Stimulated activated naive B cell treated with anti-CD40 and anti-IgM and Interleukin-4, amounts not matched to agents 10 μg/mL and 1 μg/mL and 100 μg/mL, for 72 hours (primary cell): ENCODE measurements around the gene RNMT.
"Not testable (repeated sequence)": the region's sequence is repeated elsewhere in the genome, so short reads cannot be mapped to it uniquely, and the experiment has no call there.

ENCODE experiments used
- ATAC-seq, 2 donors: fragments of 150-1000 bp; cut with Tn5 transposase; replicated peaks; 2 replicates each; pipeline ENCODE4 v1.10.0; 2021; ENCODE audit warnings: moderate library complexity in 1 of 2
- DNase-seq: peaks from one replicate; pipeline ENCODE4 v3.0.0; 2021
- H3K27ac Mint-ChIP-seq: one replicate; pipeline ENCODE4 v1.8.0; 2022; ENCODE audit warnings: mild to moderate bottlenecking, mixed read lengths
- H3K27me3 Mint-ChIP-seq, 2 donors: one replicate each; pipeline ENCODE4 v1.8.0; 2022; ENCODE audit warnings: mixed read lengths in 2 of 2
- H3K36me3 Mint-ChIP-seq, 2 donors: one replicate each; pipeline ENCODE4 v1.8.0; 2022; ENCODE audit warnings: mixed read lengths in 2 of 2, mild to moderate bottlenecking in 1 of 2
- H3K4me1 Mint-ChIP-seq, 2 donors: one replicate each; pipeline ENCODE4 v1.8.0; 2022; ENCODE audit warnings: mixed read lengths in 2 of 2, mild to moderate bottlenecking in 1 of 2
- H3K4me3 Mint-ChIP-seq, 2 donors: one replicate each; pipeline ENCODE4 v1.8.0; 2022; ENCODE audit warnings: mild to moderate bottlenecking in 2 of 2, mixed read lengths in 2 of 2, moderate library complexity in 1 of 2
- H3K9me3 Mint-ChIP-seq, 2 donors: one replicate each; pipeline ENCODE4 v1.8.0; 2022; ENCODE audit warnings: mixed read lengths in 2 of 2, mild to moderate bottlenecking in 1 of 2

RNMT gene

DNA sequence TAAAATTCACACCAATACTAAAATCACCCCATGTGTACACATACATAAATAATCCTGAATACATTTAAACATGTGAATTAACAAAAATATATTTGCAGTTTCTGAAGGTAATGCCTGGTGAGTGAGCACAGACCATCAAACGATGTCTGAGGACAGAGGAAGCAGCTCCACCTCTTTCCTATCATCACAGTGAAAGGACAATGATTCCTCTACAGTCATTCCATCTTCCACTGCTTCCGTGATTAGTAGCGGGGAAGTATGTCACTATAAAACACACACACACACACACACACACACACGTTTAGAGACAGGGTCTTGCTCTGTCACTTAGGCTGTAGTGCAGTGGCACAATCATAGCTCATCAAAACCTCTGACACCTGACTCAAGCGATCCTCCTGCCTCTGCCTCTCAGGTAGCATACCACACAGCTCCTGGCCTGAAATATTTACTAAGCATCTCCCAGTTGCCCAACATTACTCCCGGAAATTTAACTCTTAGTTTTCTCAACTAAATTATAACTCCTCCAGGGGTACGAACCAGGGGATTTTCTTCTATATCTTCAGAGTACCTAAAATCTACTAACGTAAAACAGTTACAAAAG lies 12.9 kb upstream of the RNMT start:
- Mint-ChIP-seq H3K36me3 (peaks cover 23 to 29% of the 10 kb centered on the region in 2 donors), H3K27ac (no peak overlapping the region), H3K27me3 (no peaks in the 10 kb centered on the region), H3K9me3 (no peaks in the 10 kb centered on the region), H3K4me3 (no peak overlapping the region), H3K4me1 (peaks cover 19 to 43% of the 10 kb centered on the region in 2 donors)
- DNase-seq, result no peak
- no peak for ATAC-seq

DNA sequence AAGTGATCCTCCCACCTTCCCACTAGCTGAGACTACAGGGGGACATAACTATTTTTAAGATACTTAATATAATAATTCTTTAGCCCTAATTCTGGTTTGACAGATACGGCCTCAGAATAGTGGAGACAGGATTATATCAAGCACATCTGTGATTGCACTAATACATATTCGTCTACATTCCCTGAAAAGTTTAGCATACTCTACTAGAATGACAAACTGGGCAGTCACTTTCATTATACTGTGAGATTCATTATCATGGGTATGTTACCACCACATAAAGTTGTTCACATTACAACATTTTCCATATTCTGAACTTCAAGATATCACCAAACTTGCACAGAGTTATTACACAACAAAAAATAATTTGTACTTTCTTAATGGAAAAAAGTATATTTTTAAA lies 11.1 kb upstream of the RNMT start:
- no peaks in the 10 kb centered on the region for H3K27me3 Mint-ChIP-seq
- ATAC-seq, result no peak
- H3K9me3 Mint-ChIP-seq, result no peaks in the 10 kb centered on the region
- peaks cover 22 to 36% of the 10 kb centered on the region in 2 donors for H3K36me3 Mint-ChIP-seq
- peaks cover 17 to 50% of the 10 kb centered on the region in 2 donors for H3K4me1 Mint-ChIP-seq
- no peak for DNase-seq
- no peak overlapping the region for H3K4me3 Mint-ChIP-seq
- no peak overlapping the region for H3K27ac Mint-ChIP-seq

DNA sequence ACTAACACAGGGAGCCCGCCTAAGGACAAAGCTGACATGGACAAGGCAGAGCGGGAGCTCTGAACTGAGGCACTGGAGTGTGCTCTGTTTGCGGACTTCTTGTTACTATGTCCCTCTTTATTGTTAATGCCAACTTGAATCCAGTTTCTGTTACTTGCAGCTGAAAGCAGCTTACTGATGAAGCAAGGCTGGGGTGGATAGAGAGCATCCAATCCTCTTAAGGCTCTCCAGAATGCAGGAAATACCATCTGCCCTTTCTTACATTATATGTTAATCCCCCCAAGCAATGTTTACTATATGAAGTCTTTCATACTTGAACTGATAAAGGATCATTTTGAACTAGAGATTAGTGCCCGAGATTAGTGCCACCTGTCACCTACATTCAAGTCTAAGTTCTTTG lies 9.6 kb upstream of the RNMT start:
- no peak overlapping the region for H3K4me3 Mint-ChIP-seq
- DNase-seq (no peak), ATAC-seq (no peak)
- peaks cover 12 to 35% of the 10 kb centered on the region in 2 donors for H3K4me1 Mint-ChIP-seq
- no peak overlapping the region for H3K27ac Mint-ChIP-seq
- peaks cover 11 to 23% of the 10 kb centered on the region in 2 donors for H3K36me3 Mint-ChIP-seq
- no peaks in the 10 kb centered on the region for H3K27me3 Mint-ChIP-seq
- no peaks in the 10 kb centered on the region for H3K9me3 Mint-ChIP-seq

DNA sequence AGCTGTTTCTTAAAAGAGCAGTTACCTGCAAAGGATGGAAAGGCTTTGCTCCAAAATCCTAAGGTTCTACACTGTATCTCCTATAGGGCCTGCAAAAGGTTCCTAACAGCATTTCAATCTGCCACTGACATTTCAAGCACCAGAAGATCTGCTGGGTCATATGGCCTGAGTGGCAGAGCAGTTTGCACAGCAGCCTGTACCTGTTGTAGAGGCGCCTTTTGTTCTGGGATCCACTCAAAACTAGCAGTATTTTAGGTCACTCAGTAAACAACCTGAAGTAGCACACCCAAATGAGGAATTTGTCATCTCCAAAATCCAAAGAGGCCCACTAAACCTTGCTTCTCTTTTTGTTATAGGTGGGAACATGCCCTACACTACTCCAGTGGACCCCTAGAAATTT lies 6.3 kb upstream of the RNMT start:
- Mint-ChIP-seq H3K9me3 (no peaks in the 10 kb centered on the region), H3K27me3 (no peaks in the 10 kb centered on the region), H3K4me1 (peaks cover 14 to 36% of the 10 kb centered on the region in 2 donors), H3K4me3 (no peak overlapping the region), H3K27ac (no peak overlapping the region), H3K36me3 (peaks cover 15 to 24% of the 10 kb centered on the region in 2 donors)
- DNase-seq (no peak), ATAC-seq (no peak)

DNA sequence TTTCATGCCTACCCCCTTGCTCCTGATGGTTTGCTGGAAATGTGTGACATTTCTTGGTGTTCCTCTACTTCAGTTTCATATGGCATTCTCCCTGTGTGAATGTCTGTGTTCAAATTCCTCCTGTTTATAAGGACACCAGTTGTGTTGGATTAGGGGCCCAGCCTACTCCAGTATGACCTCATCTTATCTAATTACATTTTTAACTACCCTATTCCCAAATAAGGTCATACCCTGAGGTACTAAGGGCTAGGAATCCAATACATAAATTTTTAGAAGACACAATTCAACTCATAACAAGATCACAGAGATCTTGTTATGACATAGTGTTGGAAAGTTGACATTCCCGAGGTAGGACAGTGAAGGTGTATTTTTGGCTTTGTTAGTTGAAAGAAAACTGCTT lies 5.6 kb upstream of the RNMT start:
- no peaks in the 10 kb centered on the region for H3K9me3 Mint-ChIP-seq
- H3K36me3 Mint-ChIP-seq, result peaks cover 15 to 24% of the 10 kb centered on the region in 2 donors
- DNase-seq, result no peak
- no peak overlapping the region for H3K4me3 Mint-ChIP-seq
- peaks cover 18 to 43% of the 10 kb centered on the region in 2 donors for H3K4me1 Mint-ChIP-seq
- no peak overlapping the region for H3K27ac Mint-ChIP-seq
- no peak for ATAC-seq
- H3K27me3 Mint-ChIP-seq, result no peaks in the 10 kb centered on the region

DNA sequence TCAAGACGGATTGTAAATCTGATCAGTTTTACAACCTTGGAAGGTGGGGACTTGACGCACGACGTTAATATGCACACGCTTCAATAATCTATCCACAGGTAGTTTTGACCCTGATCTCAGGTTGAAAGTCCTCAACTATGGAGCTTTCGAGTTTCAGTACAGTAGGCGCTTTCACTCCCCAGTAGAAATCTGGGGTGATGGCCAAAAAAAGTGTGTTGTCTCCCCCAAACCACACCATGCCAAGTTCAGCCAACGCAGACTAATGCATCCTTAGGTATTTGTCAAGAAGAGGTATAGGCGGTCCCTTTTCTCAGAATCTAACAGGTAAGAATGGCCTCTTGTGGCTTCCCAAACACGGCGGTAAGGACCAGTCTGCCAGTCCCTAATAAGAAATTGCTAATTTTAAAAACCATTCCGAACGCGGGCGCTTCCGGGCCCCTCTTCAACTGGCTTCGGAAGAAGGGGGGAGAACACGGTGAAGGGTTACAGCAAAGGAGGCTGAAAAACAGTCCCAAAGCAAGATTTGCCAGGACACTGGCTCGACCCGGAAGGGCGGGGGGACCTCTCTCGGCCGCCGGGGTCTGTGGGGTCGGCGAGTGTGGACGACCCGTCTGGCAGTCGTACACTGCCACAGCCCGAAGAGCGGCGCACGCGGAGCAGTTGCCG lies 774 bp upstream of the RNMT start:
- H3K9me3 Mint-ChIP-seq, result no peaks in the 10 kb centered on the region
- no peak for ATAC-seq

DNA sequence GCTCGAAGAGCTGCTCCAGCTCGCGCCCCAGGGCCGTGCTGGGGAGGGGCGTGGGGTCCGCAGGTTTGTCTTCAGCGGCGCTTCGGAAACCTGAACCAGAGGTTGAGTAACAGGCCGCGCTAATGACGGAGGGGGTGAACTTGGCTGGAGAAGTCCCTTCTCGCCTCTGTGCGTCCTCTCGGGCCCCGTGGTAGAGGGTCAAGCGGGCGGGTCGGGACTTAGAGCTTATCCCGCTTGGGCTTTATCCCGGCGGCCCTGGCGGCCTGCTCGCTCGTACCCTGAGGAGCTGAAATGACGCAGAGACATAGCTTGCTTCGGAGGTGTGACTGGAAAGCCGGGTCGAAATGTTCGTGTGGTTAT lies 479 bp downstream of the RNMT start:
- Mint-ChIP-seq H3K9me3 (no peaks in the 10 kb centered on the region), H3K27me3 (no peaks in the 10 kb centered on the region), H3K27ac (peak overlapping the region; percentile 98), H3K4me3 (peak overlapping the region; percentile 84 to 97), H3K36me3 (peaks cover 9 to 12% of the 10 kb centered on the region in 2 donors), H3K4me1 (peaks cover 25 to 41% of the 10 kb centered on the region in 2 donors)
- DNase-seq, result no peak
- peak; percentile 27 to 28 for ATAC-seq

More for the DNA sequence above, 774 bp upstream of the RNMT start:
- Mint-ChIP-seq H3K27me3 (no peaks in the 10 kb centered on the region), H3K4me3 (peak overlapping the region; percentile 84 to 97), H3K36me3 (peaks cover 4 to 7% of the 10 kb centered on the region in 2 donors), H3K4me1 (peaks cover 22 to 37% of the 10 kb centered on the region in 2 donors), H3K27ac (peak overlapping the region; percentile 98)
- DNase-seq, result no peak

DNA sequence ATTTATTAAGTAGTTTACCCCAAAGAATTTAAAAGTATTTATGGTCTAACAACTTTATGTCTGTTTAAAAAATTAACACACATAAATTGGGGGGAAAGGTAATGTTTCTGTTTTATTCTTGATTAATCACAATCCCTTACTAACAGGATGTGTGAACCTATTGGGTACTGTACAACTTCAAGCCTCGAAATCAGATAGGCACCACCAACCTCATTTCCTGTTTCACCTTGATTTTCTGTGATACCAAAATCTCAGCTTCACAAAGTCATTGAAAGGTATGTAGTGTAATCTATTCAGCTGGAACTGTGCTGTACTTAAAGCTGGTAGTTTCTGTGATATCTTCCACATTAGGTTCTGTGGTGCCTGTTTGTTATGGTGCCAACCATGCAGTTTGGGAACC lies 4.0 kb downstream of the RNMT start:
- ATAC-seq, result no peak
- H3K36me3 Mint-ChIP-seq, result peaks cover 13 to 18% of the 10 kb centered on the region in 2 donors

DNA sequence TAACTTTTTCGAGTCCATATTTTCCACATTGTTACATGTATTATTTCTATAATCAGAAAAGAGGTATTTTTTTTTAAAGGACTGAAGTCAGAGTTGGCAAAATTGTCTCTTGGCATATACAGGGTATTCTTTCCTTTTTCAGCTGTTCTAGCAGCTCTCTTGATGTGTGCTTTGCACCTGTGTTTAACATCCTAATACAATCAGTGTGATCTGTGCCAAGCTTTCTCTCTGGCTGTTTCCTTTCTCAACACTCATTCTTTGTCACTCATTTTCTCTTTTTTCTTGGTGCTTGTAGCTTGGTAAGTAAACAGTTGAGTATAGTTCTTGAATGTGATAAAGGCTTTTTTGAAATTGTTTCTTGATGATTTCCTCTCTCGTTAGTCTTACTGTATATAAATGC lies 9.2 kb downstream of the RNMT start:
- ATAC-seq, result no peak
- Mint-ChIP-seq H3K36me3 (peaks cover 33 to 41% of the 10 kb centered on the region in 2 donors), H3K27me3 (no peaks in the 10 kb centered on the region), H3K4me1 (peaks cover 3 to 5% of the 10 kb centered on the region in 2 donors), H3K27ac (no peak overlapping the region), H3K4me3 (no peak overlapping the region), H3K9me3 (peaks cover 0 to 2% of the 10 kb centered on the region in 2 donors)
- no peak for DNase-seq

More for the DNA sequence above, 4.0 kb downstream of the RNMT start:
- no peak overlapping the region for H3K27ac Mint-ChIP-seq
- no peaks in the 10 kb centered on the region for H3K27me3 Mint-ChIP-seq
- peaks cover 16 to 25% of the 10 kb centered on the region in 2 donors for H3K4me1 Mint-ChIP-seq
- no peak overlapping the region for H3K4me3 Mint-ChIP-seq
- H3K9me3 Mint-ChIP-seq, result peaks cover 0 to 2% of the 10 kb centered on the region in 2 donors
- DNase-seq, result no peak

DNA sequence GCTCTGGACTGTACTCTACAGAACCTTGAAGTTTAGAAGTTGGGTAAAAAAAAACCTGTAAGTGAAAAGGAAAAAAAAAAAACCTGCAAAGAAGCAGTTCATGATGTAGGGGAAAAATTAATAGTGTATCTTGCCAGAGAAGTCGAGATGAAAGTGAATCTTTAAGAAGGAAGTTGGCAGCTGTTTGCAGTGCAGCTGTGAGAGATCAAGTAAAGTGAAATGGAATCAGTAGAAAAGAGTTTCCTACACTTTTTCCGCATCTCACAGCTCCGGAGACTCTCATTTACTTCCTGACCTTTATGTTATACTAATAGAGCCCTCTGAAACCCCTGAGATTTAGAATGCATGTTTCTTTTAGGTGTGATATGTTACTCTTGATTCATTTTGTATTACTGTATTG lies 19.2 kb downstream of the RNMT start:
- no peak overlapping the region for H3K4me3 Mint-ChIP-seq
- no peak for DNase-seq
- peaks cover 0 to 7% of the 10 kb centered on the region in 2 donors for H3K4me1 Mint-ChIP-seq
- no peak for ATAC-seq
- H3K36me3 Mint-ChIP-seq, result peaks cover 40 to 63% of the 10 kb centered on the region in 2 donors
- peak overlapping the region; percentile 21 for H3K27ac Mint-ChIP-seq
- no peaks in the 10 kb centered on the region for H3K27me3 Mint-ChIP-seq
- no peaks in the 10 kb centered on the region for H3K9me3 Mint-ChIP-seq

DNA sequence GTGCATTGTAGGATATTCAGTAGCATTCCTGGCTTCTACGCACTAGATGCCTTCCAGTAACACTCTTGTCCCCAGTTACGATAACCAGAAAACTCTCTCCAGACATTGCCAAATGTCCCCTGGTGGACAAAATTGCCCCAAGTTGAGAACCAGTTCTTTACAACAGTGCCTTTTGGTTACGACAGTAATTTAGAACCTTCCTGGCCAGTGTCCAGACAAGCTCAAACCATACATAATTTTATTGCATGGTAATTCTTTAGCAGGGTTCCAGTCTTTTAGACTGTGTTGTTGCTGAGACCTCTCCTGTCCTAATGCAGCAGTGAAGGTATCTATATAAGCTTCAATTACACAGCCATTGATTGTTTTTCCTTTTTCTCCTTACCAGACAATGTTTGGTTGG lies 20.2 kb downstream of the RNMT start:
- Mint-ChIP-seq H3K36me3 (peaks cover 45 to 69% of the 10 kb centered on the region in 2 donors), H3K4me3 (no peak overlapping the region), H3K4me1 (peaks cover 0 to 7% of the 10 kb centered on the region in 2 donors), H3K27ac (no peak overlapping the region), H3K9me3 (peaks cover 0 to 2% of the 10 kb centered on the region in 2 donors), H3K27me3 (no peaks in the 10 kb centered on the region)
- no peak for DNase-seq
- ATAC-seq, result no peak

DNA sequence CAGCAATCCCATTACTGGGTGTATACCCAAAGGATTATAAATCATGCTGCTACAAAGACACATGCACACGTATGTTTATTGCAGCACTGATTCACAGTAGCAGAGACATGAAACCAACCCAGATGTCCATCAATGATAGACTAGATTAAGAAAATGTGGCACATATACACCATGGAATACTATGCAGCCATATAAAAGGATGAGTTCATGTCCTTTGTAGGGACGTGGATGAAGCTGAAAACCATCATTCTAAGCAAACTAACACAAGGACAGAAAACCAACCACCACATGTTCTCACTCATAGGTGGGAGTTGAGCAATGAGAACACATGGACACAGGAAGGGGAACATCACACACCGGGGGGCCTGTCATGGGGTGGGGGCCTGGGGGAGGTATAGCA lies 25.1 kb downstream of the RNMT start:
- not testable (repeated sequence) for DNase-seq, H3K4me1 Mint-ChIP-seq, ATAC-seq, H3K4me3 Mint-ChIP-seq, H3K9me3 Mint-ChIP-seq, H3K27me3 Mint-ChIP-seq, H3K27ac Mint-ChIP-seq
- H3K36me3 Mint-ChIP-seq, result peaks cover 56 to 83% of the 10 kb centered on the region in 2 donors

DNA sequence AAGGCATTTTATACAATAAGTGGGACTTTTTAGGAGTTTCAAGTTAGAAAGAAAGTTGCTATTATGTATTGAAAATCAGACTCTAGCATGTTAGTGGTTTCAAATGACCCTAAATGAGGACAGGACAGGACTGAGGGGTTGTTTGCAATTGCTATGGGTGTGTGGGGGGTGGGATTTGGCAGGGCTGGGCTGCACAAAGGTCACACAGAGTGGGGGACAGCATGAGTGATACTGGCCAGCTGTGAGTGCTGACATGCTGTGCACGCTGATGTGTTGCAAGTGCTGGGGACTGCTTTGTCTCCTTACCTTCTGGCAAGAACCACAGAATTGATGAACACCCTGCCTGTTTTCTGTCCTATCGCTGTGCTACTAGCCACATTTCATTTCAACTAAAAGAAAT lies 29.8 kb downstream of the RNMT start:
- DNase-seq (no peak), ATAC-seq (no peak)
- Mint-ChIP-seq H3K4me3 (no peak overlapping the region), H3K27me3 (no peaks in the 10 kb centered on the region), H3K9me3 (peaks cover 0 to under 1% of the 10 kb centered on the region in 2 donors), H3K36me3 (peaks cover 43 to 77% of the 10 kb centered on the region in 2 donors), H3K4me1 (no peaks in the 10 kb centered on the region), H3K27ac (no peak overlapping the region)

DNA sequence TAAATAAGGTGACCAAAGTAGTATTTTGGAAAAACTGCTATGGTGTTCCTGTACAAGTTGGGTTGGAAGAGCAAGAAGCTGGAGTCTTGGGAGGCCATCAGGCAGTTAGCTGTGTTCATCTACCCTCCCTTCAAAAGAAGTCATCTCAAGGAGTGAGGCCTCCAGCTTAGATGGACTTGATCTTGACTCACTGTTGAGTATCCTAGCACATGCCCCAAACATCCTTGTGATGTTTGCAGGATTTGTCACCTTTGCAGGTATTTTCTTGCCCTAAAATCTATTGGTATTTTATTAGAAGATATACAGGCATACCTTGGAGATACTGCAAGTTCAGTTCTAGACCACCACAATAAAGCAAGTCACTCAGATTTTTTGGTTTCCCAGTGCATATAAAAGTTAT lies 30.2 kb downstream of the RNMT start:
- H3K27me3 Mint-ChIP-seq, result no peaks in the 10 kb centered on the region
- no peaks in the 10 kb centered on the region for H3K4me1 Mint-ChIP-seq
- DNase-seq, result no peak
- no peak overlapping the region for H3K27ac Mint-ChIP-seq
- H3K36me3 Mint-ChIP-seq, result peaks cover 41 to 76% of the 10 kb centered on the region in 2 donors
- no peak overlapping the region for H3K4me3 Mint-ChIP-seq
- no peaks in the 10 kb centered on the region for H3K9me3 Mint-ChIP-seq
- no peak for ATAC-seq

DNA sequence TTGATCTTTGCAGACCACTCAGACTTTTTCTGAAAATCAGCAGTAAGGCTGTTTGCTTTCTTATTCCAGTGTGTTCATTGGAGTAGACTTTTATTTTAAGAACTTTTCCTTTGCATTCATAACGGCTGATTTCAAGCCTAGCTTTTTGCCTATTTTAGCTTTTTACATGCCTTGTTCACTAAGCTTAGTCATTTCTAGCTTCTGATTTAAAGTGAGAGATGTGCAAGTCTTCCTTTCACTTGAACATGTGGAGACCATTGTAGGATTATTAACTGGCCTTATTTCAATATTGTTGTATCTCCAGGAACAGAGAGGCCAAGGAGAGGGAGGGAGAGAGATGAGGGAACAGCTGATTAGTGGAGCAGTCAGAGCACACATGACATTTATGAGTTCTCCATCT lies 32.1 kb downstream of the RNMT start:
- H3K4me3 Mint-ChIP-seq, result no peak overlapping the region
- H3K4me1 Mint-ChIP-seq, result no peaks in the 10 kb centered on the region
- no peak overlapping the region for H3K27ac Mint-ChIP-seq
- H3K36me3 Mint-ChIP-seq, result peaks cover 54 to 81% of the 10 kb centered on the region in 2 donors
- ATAC-seq (no peak), DNase-seq (no peak)
- no peaks in the 10 kb centered on the region for H3K27me3 Mint-ChIP-seq
- peaks cover under 1 to 2% of the 10 kb centered on the region in 2 donors for H3K9me3 Mint-ChIP-seq
